Left renal pelvis (tissue), 4 donors: Measurements from ENCODE around the gene PCDHGA12. TPM values are rescaled to one million over a fixed set of nuclear protein-coding genes. Genes with fewer than 3 reads are reported as not detected.
"Not testable (repeated sequence)": the region's sequence is repeated elsewhere in the genome, so short reads cannot be mapped to it uniquely, and the experiment has no call there.

Source experiments
- DNase-seq, 4 donors: peaks; one replicate each; pipeline ENCODE4 v3.0.0-alpha.2; 2013; ENCODE audit warnings: low read depth in 4 of 4, low spot score in 3 of 4
- polyA plus RNA-seq, 4 donors: library from polyadenylated mRNA; unstranded; fragments of 120-200 nt; gene quantifications; one replicate each; pipeline ENCODE4 v1.2.1, GENCODE V29; 2013; ENCODE audit not compliant: insufficient read length in 4 of 4

PCDHGA12 gene
- polyA plus RNA-seq, 4 donors: 1.4 to 2.1 (median 1.7) TPM

- DNase-seq: not testable (repeated sequence)
Observed at GRCh38 chr5:141407790-141408505, 22.4 kb upstream of the PCDHGA12 start, which contains the start of gene PCDHGB6. Gene PCDHGB6 (plus strand): TSS chr5:141408021. CDS start chr5:141408203, 182 bp downstream.

DNA sequence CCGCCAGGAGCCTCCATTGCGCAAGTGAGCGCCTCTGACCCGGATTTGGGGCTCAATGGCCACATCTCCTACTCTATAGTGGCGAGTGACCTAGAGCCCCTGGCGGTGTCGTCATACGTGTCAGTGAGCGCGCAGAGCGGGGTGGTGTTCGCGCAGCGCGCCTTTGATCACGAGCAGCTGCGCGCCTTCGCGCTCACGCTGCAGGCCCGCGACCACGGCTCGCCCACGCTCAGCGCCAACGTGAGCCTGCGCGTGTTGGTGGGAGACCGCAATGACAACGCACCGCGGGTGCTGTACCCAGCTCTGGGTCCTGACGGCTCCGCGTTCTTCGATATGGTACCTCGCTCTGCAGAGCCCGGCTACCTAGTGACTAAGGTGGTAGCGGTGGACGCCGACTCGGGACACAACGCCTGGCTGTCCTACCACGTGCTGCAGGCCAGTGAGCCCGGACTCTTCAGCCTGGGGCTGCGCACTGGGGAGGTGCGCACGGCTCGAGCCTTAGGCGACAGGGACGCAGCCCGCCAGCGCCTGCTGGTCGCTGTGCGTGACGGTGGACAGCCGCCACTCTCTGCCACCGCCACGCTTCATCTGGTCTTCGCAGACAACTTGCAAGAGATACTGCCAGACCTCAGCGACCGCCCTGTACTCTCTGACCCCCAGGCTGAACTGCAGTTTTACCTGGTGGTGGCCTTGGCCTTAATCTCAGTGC lies 20.6 kb upstream of the PCDHGA12 start:
- DNase-seq: no peak

- no peak for DNase-seq
Observed at GRCh38 chr5:141411575-141411974, 18.7 kb upstream of the PCDHGA12 start.

- no peak for DNase-seq
Observed at GRCh38 chr5:141412854-141413539, 17.3 kb upstream of the PCDHGA12 start, which contains the start of gene PCDHGA10. Gene PCDHGA10 (plus strand): TSS chr5:141412987. CDS start chr5:141413176, 189 bp downstream.

- no peak for DNase-seq
Observed at GRCh38 chr5:141413540-141414069, 16.7 kb upstream of the PCDHGA12 start.

GRCh38 chr5:141414548-141415274 lies 15.6 kb upstream of the PCDHGA12 start:
- DNase-seq: not testable (repeated sequence)

- DNase-seq: not testable (repeated sequence)
Observed at GRCh38 chr5:141415275-141415618, 15.1 kb upstream of the PCDHGA12 start.

DNA sequence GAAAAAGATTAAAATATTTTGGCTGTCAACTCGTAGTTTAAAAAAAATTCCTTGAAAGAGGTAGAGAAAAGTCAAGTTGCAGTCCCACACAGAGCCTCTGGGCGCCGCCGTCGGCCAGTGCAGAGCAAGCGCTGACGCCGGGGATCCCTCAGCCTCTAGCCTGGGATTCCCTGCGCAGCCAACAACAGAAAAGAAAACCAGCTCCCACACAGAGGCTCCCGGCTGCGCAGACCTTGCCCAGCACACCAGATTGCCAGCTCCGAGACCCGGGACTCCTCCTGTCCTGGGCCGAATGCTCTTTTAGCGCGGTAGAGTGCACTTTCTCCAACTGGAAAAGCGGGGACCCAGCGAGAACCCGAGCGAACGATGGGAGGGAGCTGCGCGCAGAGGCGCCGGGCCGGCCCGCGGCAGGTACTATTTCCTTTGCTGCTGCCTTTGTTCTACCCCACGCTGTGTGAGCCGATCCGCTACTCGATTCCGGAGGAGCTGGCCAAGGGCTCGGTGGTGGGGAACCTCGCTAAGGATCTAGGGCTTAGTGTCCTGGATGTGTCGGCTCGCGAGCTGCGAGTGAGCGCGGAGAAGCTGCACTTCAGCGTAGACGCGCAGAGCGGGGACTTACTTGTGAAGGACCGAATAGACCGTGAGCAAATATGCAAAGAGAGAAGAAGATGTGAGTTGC lies 12.7 kb upstream of the PCDHGA12 start, which contains the start of gene PCDHGB7:
Gene PCDHGB7 (plus strand): TSS at position 184 of the 679 bp plus-strand sequence. CDS start 183 bp downstream, at position 367.
- not testable (repeated sequence) for DNase-seq

DNA sequence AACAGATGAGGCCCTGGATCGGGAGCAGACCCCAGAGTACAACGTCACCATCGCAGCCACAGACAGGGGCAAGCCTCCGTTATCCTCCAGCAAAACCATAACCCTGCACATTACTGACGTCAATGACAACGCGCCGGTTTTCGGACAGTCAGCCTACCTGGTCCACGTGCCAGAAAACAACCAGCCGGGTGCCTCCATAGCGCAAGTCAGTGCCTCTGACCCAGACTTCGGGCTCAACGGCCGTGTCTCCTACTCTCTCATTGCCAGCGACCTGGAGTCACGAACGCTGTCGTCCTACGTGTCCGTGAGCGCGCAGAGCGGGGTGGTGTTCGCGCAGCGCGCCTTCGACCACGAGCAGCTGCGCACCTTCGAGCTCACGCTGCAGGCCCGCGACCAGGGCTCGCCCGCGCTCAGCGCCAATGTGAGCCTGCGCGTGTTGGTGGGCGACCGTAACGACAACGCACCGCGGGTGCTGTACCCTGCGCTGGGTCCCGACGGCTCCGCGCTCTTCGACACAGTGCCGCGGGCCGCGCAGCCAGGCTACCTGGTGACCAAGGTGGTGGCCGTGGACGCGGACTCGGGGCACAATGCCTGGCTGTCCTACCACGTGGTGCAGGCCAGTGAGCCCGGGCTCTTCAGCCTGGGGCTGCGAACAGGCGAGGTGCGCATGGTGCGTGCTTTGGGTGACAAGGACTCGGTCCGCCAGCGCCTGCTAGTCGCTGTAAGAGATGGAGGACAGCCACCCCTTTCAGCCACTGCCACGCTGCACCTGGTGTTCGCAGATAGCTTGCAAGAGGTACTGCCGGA lies 11.0 kb upstream of the PCDHGA12 start:
- DNase-seq: no peak

- no peak for DNase-seq
Observed at GRCh38 chr5:141420855-141421488, 9.3 kb upstream of the PCDHGA12 start, which contains the start of gene PCDHGA11. Gene PCDHGA11 (plus strand): TSS chr5:141421051. CDS start chr5:141421228, 177 bp downstream.

GRCh38 chr5:141421489-141421855 lies 8.8 kb upstream of the PCDHGA12 start:
- no peak for DNase-seq

DNA sequence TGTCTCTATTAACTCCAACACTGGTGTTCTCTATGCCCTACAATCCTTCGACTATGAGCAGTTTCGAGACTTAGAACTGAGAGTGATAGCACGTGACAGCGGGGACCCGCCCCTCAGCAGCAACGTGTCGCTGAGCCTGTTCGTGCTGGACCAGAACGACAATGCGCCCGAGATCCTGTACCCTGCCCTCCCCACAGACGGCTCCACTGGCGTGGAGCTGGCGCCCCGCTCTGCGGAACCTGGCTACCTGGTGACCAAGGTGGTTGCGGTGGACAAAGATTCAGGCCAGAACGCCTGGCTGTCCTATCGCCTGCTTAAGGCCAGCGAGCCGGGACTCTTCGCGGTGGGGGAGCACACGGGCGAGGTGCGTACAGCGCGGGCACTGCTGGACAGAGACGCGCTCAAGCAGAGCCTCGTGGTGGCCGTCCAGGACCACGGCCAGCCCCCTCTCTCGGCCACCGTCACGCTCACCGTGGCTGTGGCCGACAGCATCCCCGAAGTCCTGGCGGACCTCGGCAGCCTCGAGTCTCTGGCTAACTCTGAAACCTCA lies 7.5 kb upstream of the PCDHGA12 start:
- no peak for DNase-seq

GRCh38 chr5:141427783-141428426 lies 2.4 kb upstream of the PCDHGA12 start:
- DNase-seq: no peak

- no peak for DNase-seq
Observed at GRCh38 chr5:141431286-141431685, 979 bp downstream of the PCDHGA12 start.

- not testable (repeated sequence) for DNase-seq
Observed at GRCh38 chr5:141432308-141432707, 2.0 kb downstream of the PCDHGA12 start.

DNA sequence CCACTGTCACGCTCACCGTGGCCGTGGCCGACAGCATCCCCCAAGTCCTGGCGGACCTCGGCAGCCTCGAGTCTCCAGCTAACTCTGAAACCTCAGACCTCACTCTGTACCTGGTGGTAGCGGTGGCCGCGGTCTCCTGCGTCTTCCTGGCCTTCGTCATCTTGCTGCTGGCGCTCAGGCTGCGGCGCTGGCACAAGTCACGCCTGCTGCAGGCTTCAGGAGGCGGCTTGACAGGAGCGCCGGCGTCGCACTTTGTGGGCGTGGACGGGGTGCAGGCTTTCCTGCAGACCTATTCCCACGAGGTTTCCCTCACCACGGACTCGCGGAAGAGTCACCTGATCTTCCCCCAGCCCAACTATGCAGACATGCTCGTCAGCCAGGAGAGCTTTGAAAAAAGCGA lies 2.4 kb downstream of the PCDHGA12 start:
- DNase-seq: not testable (repeated sequence)

- no peak for DNase-seq
Observed at GRCh38 chr5:141434006-141434405, 3.7 kb downstream of the PCDHGA12 start.

- DNase-seq: no peak
Observed at GRCh38 chr5:141437221-141437620, 6.9 kb downstream of the PCDHGA12 start.
